Measurements from ENCODE around the gene ACO1. TPM values are rescaled to one million over a fixed set of nuclear protein-coding genes. Genes with fewer than 3 reads are reported as not detected.

Gene ACO1
- polyA plus RNA-seq, 1 donor (not counting 4 experiments of a cell fraction or from before 2014, with no cell fraction given) = 29.2 TPM

DNA sequence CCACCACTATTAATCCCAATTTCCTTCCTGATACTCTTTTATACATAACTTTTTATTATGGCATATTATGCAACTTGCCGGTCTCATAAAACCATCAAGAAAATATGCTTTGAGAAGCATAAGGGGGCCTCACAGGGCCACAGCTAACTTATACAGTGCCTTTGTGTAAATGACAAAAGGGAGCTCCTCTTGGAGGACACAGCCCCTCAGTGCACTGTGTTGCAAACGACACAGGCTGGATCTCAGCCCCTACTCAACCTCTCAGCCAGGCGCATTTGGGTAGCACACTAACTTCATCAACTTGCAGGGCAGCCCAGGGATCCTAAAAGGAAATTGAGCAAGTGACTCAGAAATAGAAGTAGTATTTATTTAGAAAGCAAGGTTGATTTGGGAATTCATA, 106.2 kb downstream of the ACO1 start:
- H4K20me1 ChIP-seq (ENCODE audit: control insufficient read depth, extremely low read depth, insufficient read depth, low read length) = no peaks in the 10 kb centered on the region
- no peaks in the 10 kb centered on the region for H3K79me2 ChIP-seq (ENCODE audit: control insufficient read depth, insufficient read depth, low read length)
- H3K9me1 ChIP-seq (ENCODE audit: control insufficient read depth, extremely low read depth, insufficient read depth, low read length) = no peaks in the 10 kb centered on the region
- no peak overlapping the region for H2AFZ ChIP-seq (ENCODE audit: control insufficient read depth, low read length)
- H3K4me1 ChIP-seq (ENCODE audit: control insufficient read depth, extremely low read depth, insufficient read depth, low read length) = no peaks in the 10 kb centered on the region
- H3K4me2 ChIP-seq (ENCODE audit: control insufficient read depth, extremely low read depth, insufficient read depth, low read depth, low read length) = no peak overlapping the region
- H3K27ac ChIP-seq (ENCODE audit: control insufficient read depth, insufficient read depth, low read length) = no peak overlapping the region
- DNase-seq (ENCODE audit: low read depth, low spot score) = no peak
- peaks cover 8 to 24% of the 10 kb centered on the region in 2 experiments for H3K36me3 ChIP-seq (ENCODE audit: control insufficient read depth in 2 of 2, extremely low read depth in 1 of 2, insufficient read depth in 2 of 2, low read length in 2 of 2)
- no peak for FAIRE-seq
- no peak overlapping the region for H3K4me3 ChIP-seq (ENCODE audit: control insufficient read depth in 2 of 3, extremely low read depth in 1 of 3, insufficient read depth in 2 of 3, low read depth in 1 of 3, low read length in 3 of 3)
- H3K9ac ChIP-seq (ENCODE audit: control insufficient read depth, extremely low read depth, insufficient read depth, low read length) = no peak overlapping the region
- no peaks in the 10 kb centered on the region for H3K9me3 ChIP-seq (ENCODE audit: control insufficient read depth, low read depth, low read length)
- H3K27me3 ChIP-seq (ENCODE audit: control insufficient read depth, extremely low read depth, insufficient read depth, low read length) = no peaks in the 10 kb centered on the region
- dilution Hi-C loops (cut with MboI; ENCODE audit: extremely low pct_ligation_motif_present, low sequenced_read_pairs) = no loop called here
- no peak for TF ChIP-seq EZH2 (IDR thresholded peaks at IDR 0.05; ENCODE audit: low read length)
- TF ChIP-seq, protein P1, sequence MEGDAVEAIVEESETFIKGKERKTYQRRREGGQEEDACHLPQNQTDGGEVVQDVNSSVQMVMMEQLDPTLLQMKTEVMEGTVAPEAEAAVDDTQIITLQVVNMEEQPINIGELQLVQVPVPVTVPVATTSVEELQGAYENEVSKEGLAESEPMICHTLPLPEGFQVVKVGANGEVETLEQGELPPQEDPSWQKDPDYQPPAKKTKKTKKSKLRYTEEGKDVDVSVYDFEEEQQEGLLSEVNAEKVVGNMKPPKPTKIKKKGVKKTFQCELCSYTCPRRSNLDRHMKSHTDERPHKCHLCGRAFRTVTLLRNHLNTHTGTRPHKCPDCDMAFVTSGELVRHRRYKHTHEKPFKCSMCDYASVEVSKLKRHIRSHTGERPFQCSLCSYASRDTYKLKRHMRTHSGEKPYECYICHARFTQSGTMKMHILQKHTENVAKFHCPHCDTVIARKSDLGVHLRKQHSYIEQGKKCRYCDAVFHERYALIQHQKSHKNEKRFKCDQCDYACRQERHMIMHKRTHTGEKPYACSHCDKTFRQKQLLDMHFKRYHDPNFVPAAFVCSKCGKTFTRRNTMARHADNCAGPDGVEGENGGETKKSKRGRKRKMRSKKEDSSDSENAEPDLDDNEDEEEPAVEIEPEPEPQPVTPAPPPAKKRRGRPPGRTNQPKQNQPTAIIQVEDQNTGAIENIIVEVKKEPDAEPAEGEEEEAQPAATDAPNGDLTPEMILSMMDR (optimal IDR thresholded peaks at IDR 0.05 in 1 of 3, IDR thresholded peaks at IDR 0.05 in 1 of 3, conservative IDR thresholded peaks at IDR 0.05 in 1 of 3; ENCODE audit: extremely low read depth in 1 of 3, insufficient read depth in 2 of 3, low read length in 3 of 3) = no peak

DNA sequence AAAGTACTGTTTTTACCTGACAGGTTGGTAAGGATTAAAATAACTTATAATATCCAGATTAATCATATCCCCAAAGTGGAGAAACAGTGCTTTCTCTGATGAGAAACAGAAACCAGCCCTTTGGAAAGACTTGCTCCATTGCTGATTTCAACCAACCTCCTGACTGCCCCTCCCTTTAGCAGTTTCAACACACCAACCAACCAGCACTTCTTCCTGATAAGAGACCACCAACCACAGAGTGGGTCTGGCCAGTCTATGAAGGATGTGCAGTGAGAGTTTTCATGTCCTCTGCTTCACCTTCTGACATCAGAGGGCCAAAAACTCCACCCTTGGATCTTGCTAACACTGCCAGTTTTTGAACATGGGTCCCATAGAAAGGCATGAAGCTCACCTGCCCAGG, 113.5 kb downstream of the ACO1 start:
- no peak overlapping the region for H3K9ac ChIP-seq (ENCODE audit: control insufficient read depth, extremely low read depth, insufficient read depth, low read length)
- FAIRE-seq = no peak
- no peak for TF ChIP-seq EZH2 (IDR thresholded peaks at IDR 0.05; ENCODE audit: low read length)
- TF ChIP-seq, protein P1 (optimal IDR thresholded peaks at IDR 0.05 in 1 of 3, IDR thresholded peaks at IDR 0.05 in 1 of 3, conservative IDR thresholded peaks at IDR 0.05 in 1 of 3; ENCODE audit: extremely low read depth in 1 of 3, insufficient read depth in 2 of 3, low read length in 3 of 3) = no peak
- no peak overlapping the region for H2AFZ ChIP-seq (ENCODE audit: control insufficient read depth, low read length)
- no peak overlapping the region for H3K27ac ChIP-seq (ENCODE audit: control insufficient read depth, insufficient read depth, low read length)
- peaks cover 2% of the 10 kb centered on the region for H3K79me2 ChIP-seq (ENCODE audit: control insufficient read depth, insufficient read depth, low read length)
- peaks cover 0 to 8% of the 10 kb centered on the region in 2 experiments for H3K36me3 ChIP-seq (ENCODE audit: control insufficient read depth in 2 of 2, extremely low read depth in 1 of 2, insufficient read depth in 2 of 2, low read length in 2 of 2)
- no peaks in the 10 kb centered on the region for H3K27me3 ChIP-seq (ENCODE audit: control insufficient read depth, extremely low read depth, insufficient read depth, low read length)
- no peaks in the 10 kb centered on the region for H3K9me1 ChIP-seq (ENCODE audit: control insufficient read depth, extremely low read depth, insufficient read depth, low read length)
- H3K9me3 ChIP-seq (ENCODE audit: control insufficient read depth, low read depth, low read length) = no peaks in the 10 kb centered on the region
- DNase-seq (ENCODE audit: low read depth, low spot score) = no peak
- H3K4me2 ChIP-seq (ENCODE audit: control insufficient read depth, extremely low read depth, insufficient read depth, low read depth, low read length) = no peak overlapping the region
- dilution Hi-C loops (cut with MboI; ENCODE audit: extremely low pct_ligation_motif_present, low sequenced_read_pairs) = no loop called here
- no peak overlapping the region for H3K4me3 ChIP-seq (ENCODE audit: control insufficient read depth in 2 of 3, extremely low read depth in 1 of 3, insufficient read depth in 2 of 3, low read depth in 1 of 3, low read length in 3 of 3)
- H4K20me1 ChIP-seq (ENCODE audit: control insufficient read depth, extremely low read depth, insufficient read depth, low read length) = no peaks in the 10 kb centered on the region
- H3K4me1 ChIP-seq (ENCODE audit: control insufficient read depth, extremely low read depth, insufficient read depth, low read length) = peaks cover 23% of the 10 kb centered on the region

Data from keratinocyte (primary cell).